ENCODE data around the gene SLC9A9. TPM values are rescaled to one million over a fixed set of nuclear protein-coding genes. Genes with fewer than 3 reads are reported as not detected.

Gene SLC9A9
- total and polyA plus RNA-seq, 9 of the 15 experiments (the other 6 are each of a cell fraction or from before 2014, with no cell fraction given), result 0.03 to 0.13 TPM; not detected in 7

- TF ChIP-seq CHD7 (IDR thresholded peaks at IDR 0.05; ENCODE audit: low read depth, low read length) (no peak), SMARCA5 (IDR thresholded peaks at IDR 0.05) (no peak), ZNF830 (CRISPR knock-in tag; IDR thresholded peaks at IDR 0.05) (no peak), MEIS2 (IDR thresholded peaks at IDR 0.05; ENCODE audit: partially characterized antibody) (no peak), HOXB6 (CRISPR knock-in tag; IDR thresholded peaks at IDR 0.05; ENCODE audit: borderline replicate concordance) (no peak), HINFP (tag; conservative IDR thresholded peaks at IDR 0.05; ENCODE audit: low read depth) (no peak), NFRKB (IDR thresholded peaks at IDR 0.05; ENCODE audit: low read depth) (no peak), DACH1 (IDR thresholded peaks at IDR 0.05; ENCODE audit: partially characterized antibody) (no peak), USF1 (CRISPR knock-in tag; IDR thresholded peaks at IDR 0.05) (no peak), ZNF280B (CRISPR knock-in tag; IDR thresholded peaks at IDR 0.05) (no peak), CHAMP1 (IDR thresholded peaks at IDR 0.05) (no peak)
Observed at GRCh38 chr3:143387425-143387824, 460.8 kb downstream of the SLC9A9 start (continued).
